ENCODE data around the gene CEP85L. TPM values are rescaled to one million over a fixed set of nuclear protein-coding genes. Genes with fewer than 3 reads are reported as not detected.

CEP85L gene
- total RNA-seq, 6 experiments from 2014 or later: 6.6 to 8.8 (median 7.6) TPM

DNA sequence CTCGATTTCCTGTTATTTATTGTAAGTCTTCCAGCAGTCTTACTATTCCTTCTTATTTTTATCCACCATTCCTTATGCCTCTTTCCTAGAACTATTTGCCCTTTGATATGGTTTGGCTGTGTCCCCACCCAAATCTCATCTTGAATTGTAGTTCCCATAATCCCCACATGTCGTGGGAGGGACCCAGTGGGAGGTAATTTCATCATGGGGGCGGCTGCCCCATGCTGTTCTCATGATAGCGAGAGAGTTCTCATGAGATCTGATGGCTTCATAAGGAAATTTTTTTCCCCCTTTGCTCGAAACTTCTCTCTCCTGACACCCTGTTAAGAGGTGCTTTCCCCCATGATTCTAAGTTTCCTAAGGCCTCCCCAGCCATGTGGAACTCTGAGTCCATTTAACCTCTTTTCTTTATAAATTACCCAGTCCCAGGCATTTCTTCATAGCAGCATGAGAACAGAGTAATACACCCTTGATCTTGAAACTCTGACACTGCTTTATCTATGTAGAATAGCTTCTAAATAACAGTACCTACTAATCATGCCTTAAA lies 54.5 kb downstream of the CEP85L start:
- H3K9me3 Mint-ChIP-seq: no peaks in the 10 kb centered on the region
- H3K4me1 Mint-ChIP-seq (ENCODE audit: low read depth): peaks cover 14% of the 10 kb centered on the region
- no peak for DNase-seq
- no peaks in the 10 kb centered on the region for H3K27me3 Mint-ChIP-seq (ENCODE audit: insufficient read depth)
- TF ChIP-seq, protein P1, sequence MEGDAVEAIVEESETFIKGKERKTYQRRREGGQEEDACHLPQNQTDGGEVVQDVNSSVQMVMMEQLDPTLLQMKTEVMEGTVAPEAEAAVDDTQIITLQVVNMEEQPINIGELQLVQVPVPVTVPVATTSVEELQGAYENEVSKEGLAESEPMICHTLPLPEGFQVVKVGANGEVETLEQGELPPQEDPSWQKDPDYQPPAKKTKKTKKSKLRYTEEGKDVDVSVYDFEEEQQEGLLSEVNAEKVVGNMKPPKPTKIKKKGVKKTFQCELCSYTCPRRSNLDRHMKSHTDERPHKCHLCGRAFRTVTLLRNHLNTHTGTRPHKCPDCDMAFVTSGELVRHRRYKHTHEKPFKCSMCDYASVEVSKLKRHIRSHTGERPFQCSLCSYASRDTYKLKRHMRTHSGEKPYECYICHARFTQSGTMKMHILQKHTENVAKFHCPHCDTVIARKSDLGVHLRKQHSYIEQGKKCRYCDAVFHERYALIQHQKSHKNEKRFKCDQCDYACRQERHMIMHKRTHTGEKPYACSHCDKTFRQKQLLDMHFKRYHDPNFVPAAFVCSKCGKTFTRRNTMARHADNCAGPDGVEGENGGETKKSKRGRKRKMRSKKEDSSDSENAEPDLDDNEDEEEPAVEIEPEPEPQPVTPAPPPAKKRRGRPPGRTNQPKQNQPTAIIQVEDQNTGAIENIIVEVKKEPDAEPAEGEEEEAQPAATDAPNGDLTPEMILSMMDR (IDR thresholded peaks at IDR 0.05): no peak
- no peak overlapping the region for H3K4me3 Mint-ChIP-seq
- H3K36me3 Mint-ChIP-seq (ENCODE audit: low read depth): 0 out of 2 replicates have a peak, but pooled peaks cover 4% of the 10 kb centered on the region
- H3K27ac Mint-ChIP-seq: no peak overlapping the region

DNA sequence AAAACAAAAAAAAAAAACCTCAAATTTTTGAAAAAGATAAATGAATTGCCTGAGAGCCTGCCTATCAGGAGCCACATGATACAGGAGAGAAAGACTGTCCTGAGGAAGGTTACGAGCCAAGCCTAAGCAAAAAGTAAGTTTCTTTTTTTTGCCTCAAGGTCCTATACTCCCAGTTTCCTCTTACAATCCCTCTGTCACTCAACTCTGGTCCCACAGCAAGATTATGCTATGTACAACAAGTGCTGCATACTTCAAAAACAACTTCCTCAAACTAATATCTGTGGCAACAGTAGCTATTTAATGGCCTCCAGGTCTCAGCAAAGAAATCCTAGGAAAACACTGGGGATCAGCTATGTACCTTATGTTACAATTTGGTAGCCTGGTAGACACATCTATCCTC lies 56.5 kb downstream of the CEP85L start:
- Mint-ChIP-seq H3K4me1 (ENCODE audit: low read depth) (peaks cover 25% of the 10 kb centered on the region), H3K36me3 (ENCODE audit: low read depth) (0 out of 2 replicates have a peak, but pooled peaks cover 4% of the 10 kb centered on the region), H3K4me3 (no peak overlapping the region), H3K27ac (no peak overlapping the region), H3K9me3 (no peaks in the 10 kb centered on the region), H3K27me3 (ENCODE audit: insufficient read depth) (no peaks in the 10 kb centered on the region)
- no peak for DNase-seq
- TF ChIP-seq, protein P1 (IDR thresholded peaks at IDR 0.05): no peak

DNA sequence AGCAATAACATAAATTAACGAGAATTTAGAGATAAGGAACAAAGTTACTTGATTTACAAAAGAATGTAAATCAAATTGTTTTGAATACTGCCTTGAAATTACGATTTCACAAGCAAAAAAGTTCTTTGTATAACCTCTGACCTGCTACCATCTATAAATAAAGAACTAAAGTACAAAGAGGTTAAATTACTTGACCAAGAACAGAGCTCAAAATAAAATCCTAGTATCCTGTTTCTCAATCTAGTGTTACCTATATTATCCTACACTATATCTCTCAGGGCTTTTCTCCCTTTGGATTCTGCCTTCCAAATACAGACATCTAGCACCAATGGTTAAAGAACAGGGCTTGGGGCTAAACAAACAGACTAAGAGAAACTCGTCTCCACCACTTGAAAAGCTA lies 59.5 kb downstream of the CEP85L start:
- Mint-ChIP-seq H3K27me3 (ENCODE audit: insufficient read depth) (no peaks in the 10 kb centered on the region; the same call in 1 of the 2 replicates), H3K36me3 (ENCODE audit: low read depth) (0 out of 2 replicates have a peak, but pooled peaks cover 1% of the 10 kb centered on the region), H3K9me3 (no peaks in the 10 kb centered on the region), H3K27ac (no peak overlapping the region), H3K4me1 (ENCODE audit: low read depth) (peaks cover 29% of the 10 kb centered on the region), H3K4me3 (no peak overlapping the region)
- TF ChIP-seq, protein P1 (IDR thresholded peaks at IDR 0.05): no peak
- no peak for DNase-seq

DNA sequence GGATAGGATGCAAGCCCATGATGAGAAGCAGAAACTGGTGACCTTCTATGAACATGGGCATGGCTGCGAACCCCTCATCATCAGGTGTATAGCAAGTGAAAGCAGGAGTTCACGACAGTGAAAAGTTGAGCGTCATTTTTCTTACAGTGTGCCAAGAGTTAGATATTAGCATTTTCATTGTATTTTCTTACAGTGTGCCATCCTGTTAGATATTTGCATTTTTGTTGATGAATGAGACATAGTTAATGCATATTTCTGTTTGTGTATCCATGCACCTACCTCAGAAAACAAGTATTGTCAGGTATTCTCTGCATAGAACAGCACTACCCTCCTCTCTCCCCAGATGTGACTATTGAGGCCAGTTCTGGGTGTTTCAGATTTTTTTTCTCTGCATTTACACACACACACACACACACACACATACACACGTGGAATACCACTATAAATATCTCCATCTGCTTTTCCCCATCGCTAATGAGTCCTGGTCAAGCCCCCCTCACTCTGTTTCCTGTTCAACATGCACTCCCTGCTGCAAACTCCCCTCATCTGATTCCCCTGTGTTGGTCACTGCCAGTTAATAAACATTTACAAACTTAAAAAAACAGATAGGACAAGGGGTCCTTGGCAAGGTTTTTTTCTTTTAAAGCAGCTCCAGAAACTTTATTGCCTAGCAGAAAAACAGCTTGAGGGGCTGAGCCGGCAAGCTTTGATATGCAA lies 61.6 kb downstream of the CEP85L start:
- H3K4me1 Mint-ChIP-seq (ENCODE audit: low read depth): peaks cover 26% of the 10 kb centered on the region
- DNase-seq: no peak
- H3K4me3 Mint-ChIP-seq: peak overlapping the region; percentile 70
- no peaks in the 10 kb centered on the region for H3K9me3 Mint-ChIP-seq
- peak overlapping the region; percentile 63 for H3K27ac Mint-ChIP-seq
- no peaks in the 10 kb centered on the region for H3K36me3 Mint-ChIP-seq (ENCODE audit: low read depth)
- no peaks in the 10 kb centered on the region; the same call in 1 of the 2 replicates for H3K27me3 Mint-ChIP-seq (ENCODE audit: insufficient read depth)
- TF ChIP-seq, protein P1 (IDR thresholded peaks at IDR 0.05): no peak

DNA sequence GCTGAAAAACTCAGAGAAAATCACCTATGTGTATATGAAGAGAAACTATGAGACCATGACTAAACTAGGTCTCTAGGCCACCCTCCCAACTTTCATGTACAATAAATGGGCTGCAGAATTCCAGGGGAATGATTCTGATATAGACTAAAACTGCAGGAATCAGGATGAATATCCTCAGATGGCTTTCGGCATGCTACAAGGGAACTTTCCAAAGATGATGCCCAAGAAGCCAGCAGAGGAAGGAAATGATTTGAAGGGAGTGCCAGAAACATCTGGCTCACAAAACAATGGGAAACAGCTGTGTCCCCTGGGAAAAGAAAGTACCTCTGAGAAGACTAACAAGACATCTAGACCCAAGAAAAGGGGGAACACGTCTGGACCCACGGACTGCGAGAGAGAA lies 62.2 kb downstream of the CEP85L start:
- Mint-ChIP-seq H3K9me3 (no peaks in the 10 kb centered on the region), H3K27me3 (ENCODE audit: insufficient read depth) (no peaks in the 10 kb centered on the region; the same call in 1 of the 2 replicates), H3K4me1 (ENCODE audit: low read depth) (peaks cover 26% of the 10 kb centered on the region), H3K4me3 (peak overlapping the region; percentile 70), H3K36me3 (ENCODE audit: low read depth) (no peaks in the 10 kb centered on the region), H3K27ac (peak overlapping the region; percentile 63)
- TF ChIP-seq, protein P1 (IDR thresholded peaks at IDR 0.05): no peak
- no peak for DNase-seq
